K562 (cell line): ENCODE results near the gene ABHD12. TPM values are rescaled to one million over a fixed set of nuclear protein-coding genes. Genes with fewer than 3 reads are reported as not detected.

Experiments used
- ATAC-seq: fragments of 200-7000 bp; cut with Tn5 transposase; 3 replicates; pipeline ENCODE4 v1.9.1; 2020; ENCODE audit warnings: moderate library complexity
- BruUV-seq: library from RNA; stranded (reverse); fragments of 400-500 nt; replicated peaks from 2 replicates; lab custom pipeline; 2021; lab: Mats Ljungman, UMichigan
- CTCF ChIA-PET: fragments of 300-600 bp; formaldehyde crosslinking; extraction: SDS; loops from one replicate; lab custom pipeline; 2021; ENCODE audit warnings: low intra/inter-chr PET ratio; lab: Yijun Ruan, JAX
- POLR2A ChIA-PET: fragments of 300-600, 350-650 bp; sonication (Branson Sonifier 250); formaldehyde crosslinking; extraction: SDS; loops from one replicate; lab custom pipeline; 2021; ENCODE audit warnings: antibody characterized with exemption, inconsistent platforms; lab: Yijun Ruan, JAX
- DNase-seq, 4 experiments: peaks; one replicate each; pipeline versions ENCODE4 v3.0.0 to v3.0.0-alpha.2; 2011 to 2018; ENCODE audit warnings: low spot score in 3 of 4, mixed read lengths in 3 of 4; ENCODE audit errors: extremely low read depth in 1 of 4
- FAIRE-seq: peaks from 2 replicates; lab custom pipeline; 2011; peaks lifted over from hg19 to GRCh38; lab: Jason Lieb, UNC
- H2AFZ ChIP-seq: 2 replicates; pipeline ENCODE4 v1.6.0; 2011; ENCODE audit warnings: low read depth, low read length, control low read depth, inconsistent platforms
- H3K27ac ChIP-seq: fragments of 200-600 bp; 3 replicates; pipeline ENCODE4 v1.8.0; 2011; ENCODE audit warnings: low read depth, mild to moderate bottlenecking, control low read depth, inconsistent platforms, low read length, moderate library complexity, mixed read lengths; ENCODE audit errors: extremely low read depth
- H3K27me3 ChIP-seq, 2 experiments: fragments of 300-600 bp in 1 of 2; 2 replicates in 1 of 2; 3 replicates in 1 of 2; pipeline versions ENCODE4 v1.6.0 to v1.8.0; 2011; ENCODE audit warnings: inconsistent platforms in 2 of 2, low read length in 2 of 2, mild to moderate bottlenecking in 1 of 2, mixed read lengths in 1 of 2, moderate library complexity in 1 of 2; ENCODE audit not compliant: control insufficient read depth in 2 of 2, insufficient read depth in 2 of 2
- H3K36me3 ChIP-seq: fragments of 300-600 bp; 3 replicates; pipeline ENCODE4 v1.8.0; 2011; ENCODE audit warnings: mild to moderate bottlenecking, low read length, inconsistent platforms; ENCODE audit not compliant: control insufficient read depth, insufficient read depth
- H3K4me1 ChIP-seq, 2 experiments: fragments of 200-600 bp in 1 of 2; replicated peaks in 1 of 2; 2 replicates in 1 of 2; 3 replicates in 1 of 2; pipeline versions ENCODE4 v1.5.1 to v1.8.0; 2011; ENCODE audit warnings: inconsistent platforms in 2 of 2, low read length in 2 of 2, mild to moderate bottlenecking in 1 of 2, mixed read lengths in 1 of 2, moderate library complexity in 1 of 2; ENCODE audit not compliant: control insufficient read depth in 2 of 2, insufficient read depth in 2 of 2
- H3K4me2 ChIP-seq: 2 replicates; pipeline ENCODE4 v1.6.1; 2011; ENCODE audit warnings: low read length, control low read depth, inconsistent platforms, mixed read lengths; ENCODE audit not compliant: insufficient read depth
- H3K4me3 ChIP-seq: fragments of 200-600 bp; sonication (generic), shearing (Covaris generic); 2 replicates; pipeline ENCODE4 v1.5.1; 2016; ENCODE audit warnings: control low read depth, inconsistent platforms
- H3K79me2 ChIP-seq: fragments of 200-600 bp; 3 replicates; pipeline ENCODE4 v1.8.0; 2011; ENCODE audit warnings: low read length, inconsistent platforms; ENCODE audit not compliant: control insufficient read depth, insufficient read depth
- H3K9ac ChIP-seq, 2 experiments: 2 replicates each; pipeline versions ENCODE4 v1.6.0 to v1.6.1; 2011; ENCODE audit warnings: low read depth in 2 of 2, low read length in 2 of 2, control low read depth in 1 of 2, inconsistent platforms in 1 of 2, mild to moderate bottlenecking in 1 of 2, mixed read lengths in 1 of 2; ENCODE audit not compliant: insufficient read depth in 1 of 2
- H3K9me1 ChIP-seq: one replicate; pipeline ENCODE4 v1.6.0; 2011; ENCODE audit warnings: inconsistent platforms, mild to moderate bottlenecking, low read length, moderate library complexity; ENCODE audit not compliant: control insufficient read depth, insufficient read depth
- H3K9me3 ChIP-seq: replicated peaks from 2 replicates; pipeline ENCODE4 v1.5.1; 2011; ENCODE audit warnings: low read depth, low read length, inconsistent platforms; ENCODE audit not compliant: control insufficient read depth, insufficient read depth
- H4K20me1 ChIP-seq: replicated peaks from 2 replicates; pipeline ENCODE4 v1.6.1; 2011; ENCODE audit warnings: low read length, inconsistent platforms, mixed read lengths; ENCODE audit not compliant: control insufficient read depth, insufficient read depth
- ARHGAP35 ChIP-seq: fragments of 450-650 bp; IDR thresholded peaks from 2 replicates; pipeline ENCODE4 v1.6.1; 2018; ENCODE audit not compliant: partially characterized antibody
- ATF4 ChIP-seq: fragments of 450-650 bp; formaldehyde crosslinking; IDR thresholded peaks from 2 replicates; pipeline ENCODE4 v1.4.0; 2022; ENCODE audit warnings: mild to moderate bottlenecking, moderate library complexity
- BMI1 ChIP-seq: fragments of 150-350 bp; IDR thresholded peaks from 2 replicates; pipeline ENCODE4 v1.6.1; 2014; ENCODE audit warnings: low read length
- CHD4 ChIP-seq: fragments of 200-600 bp; sonication (generic); IDR thresholded peaks from 3 replicates; pipeline ENCODE4 v1.6.1; 2012; ENCODE audit warnings: low read depth, mild to moderate bottlenecking, mixed read lengths, low read length, inconsistent platforms; ENCODE audit not compliant: insufficient read depth, insufficient replicate concordance, poor library complexity, severe bottlenecking
- HNRNPK ChIP-seq: fragments of 200-400 bp; formaldehyde crosslinking; IDR thresholded peaks from one replicate; pipeline ENCODE4 v1.6.1; 2018; ENCODE audit warnings: mild to moderate bottlenecking, low read depth, low read length; ENCODE audit not compliant: poor library complexity, severe bottlenecking
- KDM5B ChIP-seq: fragments of 200-600 bp; sonication (generic); IDR thresholded peaks from 2 replicates; pipeline ENCODE4 v1.6.1; 2012; ENCODE audit warnings: low read depth, mild to moderate bottlenecking, moderate library complexity, low read length, control low read depth, inconsistent platforms; ENCODE audit not compliant: insufficient replicate concordance
- KLF16 ChIP-seq: IDR thresholded peaks from 2 replicates; pipeline ENCODE4 v1.6.1; 2016; ENCODE audit warnings: antibody characterized with exemption
- MAFF ChIP-seq: IDR thresholded peaks from 2 replicates; pipeline ENCODE4 v1.6.1; 2012; ENCODE audit warnings: low read length, improper control_type of control experiment
- POLR2G ChIP-seq: fragments of 200-400 bp; formaldehyde crosslinking; IDR thresholded peaks from 2 replicates; pipeline ENCODE4 v1.6.1; 2017; ENCODE audit warnings: low read depth, mild to moderate bottlenecking, antibody characterized with exemption, low read length, moderate library complexity
- SMARCC2 ChIP-seq: fragments of 450-650 bp; IDR thresholded peaks from 2 replicates; pipeline ENCODE4 v1.6.1; 2017; ENCODE audit warnings: antibody characterized with exemption, moderate library complexity, mild to moderate bottlenecking, low read depth
- TOE1 ChIP-seq, 2 experiments: fragments of 450-650 bp in 1 of 2; sonication (generic) in 1 of 2; formaldehyde crosslinking in 1 of 2; IDR thresholded peaks; 2 replicates each; pipeline versions ENCODE4 v1.7.1 to v1.8.0; 2016 to 2022; ENCODE audit warnings: borderline replicate concordance in 2 of 2, mild to moderate bottlenecking in 2 of 2, antibody characterized with exemption in 1 of 2, inconsistent platforms in 1 of 2, low read depth in 1 of 2, missing genetic modification reagents in 1 of 2, moderate library complexity in 1 of 2
- ZKSCAN8 ChIP-seq: fragments of 200-800 bp; sonication (Bioruptor generic); IDR thresholded peaks from 2 replicates; pipeline ENCODE4 v1.6.1; 2016; ENCODE audit warnings: missing genetic modification characterization, missing compliant biosample characterization
- ZNF274 ChIP-seq: IDR thresholded peaks from 2 replicates; pipeline ENCODE4 v1.6.1; 2011; ENCODE audit warnings: low read depth, mild to moderate bottlenecking, low read length, moderate library complexity, borderline replicate concordance
- ZNF764 ChIP-seq: fragments of 250-450 bp; sonication (Bioruptor Pico); IDR thresholded peaks from 2 replicates; pipeline ENCODE4 v1.4.0; 2020; ENCODE audit warnings: low read depth, mild to moderate bottlenecking, moderate library complexity
- WGBS: fragments of 100-300 bp; shearing (Covaris generic); methylation state at CpG from one replicate; pipeline ENCODE4 v1.1.6; 2016; ENCODE audit warnings: low coverage, mixed read lengths; ENCODE audit not compliant: insufficient coverage; ENCODE audit errors: missing lambda C conversion rate; 5-methylcytosine and 5-hydroxymethylcytosine counted together
- in situ Hi-C: fragments of 300-500 bp; cut with MboI; formaldehyde crosslinking; loops from 4 replicates; pipeline ENCODE4 v1.15.0; 2018; ENCODE audit warnings: inconsistent platforms, mixed read lengths
- intact Hi-C: fragments of 100-400 bp; cut with micrococcal nuclease; formaldehyde crosslinking; loops from 2 replicates; pipeline ENCODE4 v1.14.2; 2022
- polyA plus RNA-seq, 8 experiments: library from polyadenylated mRNA; depleted of rRNA in 4 of 8; stranded (reverse) in 5 of 8; unstranded in 3 of 8; fragments of >200 nt; fragmentation: Nextera tagmentation in 2 of 8; fragmentation: Illumina TruSeq in 1 of 8; extraction: Ambion mirVana in 2 of 8; extraction: Trizol in 1 of 8; gene quantifications; 2 replicates each; pipeline versions ENCODE4 v1.2.1 to v1.2.3, GENCODE V29; 2011 to 2014; ENCODE audit warnings: inconsistent platforms in 1 of 8, missing spikeins in 1 of 8
- total RNA-seq, 7 experiments: library from RNA; depleted of rRNA in 6 of 7; stranded (reverse); fragments of >200 nt in 6 of 7; fragmentation: Illumina TruSeq in 2 of 7; extraction: Trizol in 2 of 7; gene quantifications; 2 replicates each; pipeline versions ENCODE4 v1.2.1 to v1.2.3, GENCODE V29; 2011 to 2021; ENCODE audit warnings: low replicate concordance in 1 of 7

Gene ABHD12
- total and polyA plus RNA-seq, 9 of the 15 experiments (the other 6 are each of a cell fraction or from before 2014, with no cell fraction given), result 0.65 to 15.6 (median 9.1) TPM

DNA sequence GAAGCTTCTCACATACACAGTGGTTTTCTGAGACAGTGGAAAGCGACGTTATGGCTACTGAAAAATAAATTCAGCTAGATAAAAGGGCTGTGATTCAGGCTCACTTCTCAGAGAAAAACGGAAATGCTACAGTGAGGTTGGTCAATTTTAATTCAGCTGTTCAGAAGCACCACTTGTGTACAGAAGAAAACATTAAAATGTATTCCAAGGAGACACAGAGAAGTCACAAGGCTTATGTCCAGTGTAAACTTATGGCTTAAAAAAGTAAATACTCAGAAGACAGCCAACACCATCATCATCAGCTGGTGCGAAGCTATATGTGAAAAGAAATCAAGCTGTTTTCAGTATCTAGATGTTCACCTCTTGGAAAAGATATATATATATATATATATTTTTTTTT, 68.6 kb downstream of the ABHD12 start:
- no TSS peak for BruUV-seq
- no peak for FAIRE-seq

DNA sequence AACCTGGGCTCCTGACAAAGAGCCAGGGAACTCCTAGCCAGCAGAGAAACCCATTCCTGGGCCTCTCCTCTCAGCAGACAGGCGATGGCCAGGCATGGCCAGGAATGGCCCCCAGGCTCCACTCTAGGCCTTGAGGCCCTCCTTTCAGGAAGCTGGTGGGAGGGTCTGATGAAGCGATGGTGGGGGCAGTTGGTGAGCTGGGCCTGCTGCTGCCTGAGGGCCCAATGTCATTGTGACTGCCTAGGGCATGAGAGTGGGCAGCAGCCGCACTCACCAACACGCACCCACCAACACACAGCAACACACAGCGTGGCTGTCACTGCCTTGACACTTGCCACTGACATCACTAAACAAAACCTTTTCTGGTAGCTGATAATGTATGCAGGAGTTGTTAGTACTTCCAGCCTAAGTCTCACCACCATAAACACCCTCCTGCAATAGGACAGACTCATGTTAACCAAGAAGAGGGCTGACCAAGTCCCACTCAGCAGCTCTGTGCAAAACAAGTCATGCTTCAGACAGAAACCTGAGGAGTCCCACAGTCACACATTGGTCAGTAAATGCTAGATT, 69.3 kb downstream of the ABHD12 start:
- no peak overlapping the region; a peak in 1 of 4 replicates for H3K9ac ChIP-seq
- POLR2A ChIA-PET, result no interaction called here
- 83% methylated on average over 5 of the region's 5 CpGs for WGBS
- peaks cover 14% of the 10 kb centered on the region; the same call in 2 of the 3 replicates for H3K36me3 ChIP-seq
- no peak for TF ChIP-seq ATF4 (CRISPR knock-in tag)
- no peak for TF ChIP-seq MAFF
- no peak for TF ChIP-seq KDM5B
- TF ChIP-seq ZNF274, result no peak
- no peak for TF ChIP-seq ARHGAP35
- no peak for TF ChIP-seq HNRNPK
- TF ChIP-seq KLF16, result no peak
- TF ChIP-seq ZKSCAN8 (CRISPR knock-in tag), result no peak
- no peak for TF ChIP-seq BMI1
- TF ChIP-seq ZNF764 (CRISPR knock-in tag), result no peak
- TF ChIP-seq TOE1 (IDR thresholded peaks at IDR 0.05; ENCODE audit: borderline replicate concordance), result no peak
- no peak for TF ChIP-seq TOE1 (CRISPR knock-in tag; IDR thresholded peaks at IDR 0.05; ENCODE audit: borderline replicate concordance, low read depth)
- FAIRE-seq (no peak), ATAC-seq (no peak), DNase-seq (no peak)
- no peaks in the 10 kb centered on the region; the same call in 1 of the 2 replicates for H4K20me1 ChIP-seq
- intact Hi-C loops (no loop called here), in situ Hi-C loops (no loop called here)
- no peaks in the 10 kb centered on the region for H3K27me3 ChIP-seq
- no TSS peak for BruUV-seq
- H3K9me3 ChIP-seq, result no peaks in the 10 kb centered on the region
- H2AFZ ChIP-seq, result no peak overlapping the region
- H3K4me2 ChIP-seq, result no peak overlapping the region
- no peak overlapping the region for H3K4me3 ChIP-seq
- CTCF ChIA-PET, result no interaction called here
- no peaks in the 10 kb centered on the region for H3K79me2 ChIP-seq
- H3K27ac ChIP-seq, result no peak overlapping the region
- no peaks in the 10 kb centered on the region for H3K9me1 ChIP-seq
- no peaks in the 10 kb centered on the region; a peak in 1 of 5 replicates for H3K4me1 ChIP-seq

More for the DNA sequence above, 68.6 kb downstream of the ABHD12 start:
- Histone ChIP-seq H3K27me3 (no peaks in the 10 kb centered on the region), H3K4me1 (no peaks in the 10 kb centered on the region; a peak in 1 of 5 replicates), H3K9me1 (no peaks in the 10 kb centered on the region), H3K79me2 (no peaks in the 10 kb centered on the region), H3K4me3 (no peak overlapping the region), H3K9me3 (no peaks in the 10 kb centered on the region), H3K9ac (no peak overlapping the region), H3K27ac (no peak overlapping the region), H4K20me1 (no peaks in the 10 kb centered on the region; the same call in 1 of the 2 replicates)
- DNase-seq, result no peak
- intact Hi-C loops, result no loop called here
- POLR2A ChIA-PET, result interaction anchor here (0.7 kb wide), 1 partner anchor 19 kb away, joined by 3 read pairs; no protein-coding TSS in a partner anchor
- WGBS, result 71% methylated on average over 4 of the region's 4 CpGs
- TF ChIP-seq POLR2G, result no peak
- TF ChIP-seq CHD4, result no peak
- TF ChIP-seq SMARCC2, result no peak
- TF ChIP-seq, all 486 proteins: peak for 0
- CTCF ChIA-PET, result no interaction called here
- in situ Hi-C loops, result no loop called here
- no peak for ATAC-seq
- Histone ChIP-seq H2AFZ (no peak overlapping the region), H3K36me3 (peaks cover 14% of the 10 kb centered on the region; the same call in 2 of the 3 replicates), H3K4me2 (no peak overlapping the region)
